ENCODE data around the gene AXIN2.

Gene AXIN2, protein sequence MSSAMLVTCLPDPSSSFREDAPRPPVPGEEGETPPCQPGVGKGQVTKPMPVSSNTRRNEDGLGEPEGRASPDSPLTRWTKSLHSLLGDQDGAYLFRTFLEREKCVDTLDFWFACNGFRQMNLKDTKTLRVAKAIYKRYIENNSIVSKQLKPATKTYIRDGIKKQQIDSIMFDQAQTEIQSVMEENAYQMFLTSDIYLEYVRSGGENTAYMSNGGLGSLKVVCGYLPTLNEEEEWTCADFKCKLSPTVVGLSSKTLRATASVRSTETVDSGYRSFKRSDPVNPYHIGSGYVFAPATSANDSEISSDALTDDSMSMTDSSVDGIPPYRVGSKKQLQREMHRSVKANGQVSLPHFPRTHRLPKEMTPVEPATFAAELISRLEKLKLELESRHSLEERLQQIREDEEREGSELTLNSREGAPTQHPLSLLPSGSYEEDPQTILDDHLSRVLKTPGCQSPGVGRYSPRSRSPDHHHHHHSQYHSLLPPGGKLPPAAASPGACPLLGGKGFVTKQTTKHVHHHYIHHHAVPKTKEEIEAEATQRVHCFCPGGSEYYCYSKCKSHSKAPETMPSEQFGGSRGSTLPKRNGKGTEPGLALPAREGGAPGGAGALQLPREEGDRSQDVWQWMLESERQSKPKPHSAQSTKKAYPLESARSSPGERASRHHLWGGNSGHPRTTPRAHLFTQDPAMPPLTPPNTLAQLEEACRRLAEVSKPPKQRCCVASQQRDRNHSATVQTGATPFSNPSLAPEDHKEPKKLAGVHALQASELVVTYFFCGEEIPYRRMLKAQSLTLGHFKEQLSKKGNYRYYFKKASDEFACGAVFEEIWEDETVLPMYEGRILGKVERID

DNA sequence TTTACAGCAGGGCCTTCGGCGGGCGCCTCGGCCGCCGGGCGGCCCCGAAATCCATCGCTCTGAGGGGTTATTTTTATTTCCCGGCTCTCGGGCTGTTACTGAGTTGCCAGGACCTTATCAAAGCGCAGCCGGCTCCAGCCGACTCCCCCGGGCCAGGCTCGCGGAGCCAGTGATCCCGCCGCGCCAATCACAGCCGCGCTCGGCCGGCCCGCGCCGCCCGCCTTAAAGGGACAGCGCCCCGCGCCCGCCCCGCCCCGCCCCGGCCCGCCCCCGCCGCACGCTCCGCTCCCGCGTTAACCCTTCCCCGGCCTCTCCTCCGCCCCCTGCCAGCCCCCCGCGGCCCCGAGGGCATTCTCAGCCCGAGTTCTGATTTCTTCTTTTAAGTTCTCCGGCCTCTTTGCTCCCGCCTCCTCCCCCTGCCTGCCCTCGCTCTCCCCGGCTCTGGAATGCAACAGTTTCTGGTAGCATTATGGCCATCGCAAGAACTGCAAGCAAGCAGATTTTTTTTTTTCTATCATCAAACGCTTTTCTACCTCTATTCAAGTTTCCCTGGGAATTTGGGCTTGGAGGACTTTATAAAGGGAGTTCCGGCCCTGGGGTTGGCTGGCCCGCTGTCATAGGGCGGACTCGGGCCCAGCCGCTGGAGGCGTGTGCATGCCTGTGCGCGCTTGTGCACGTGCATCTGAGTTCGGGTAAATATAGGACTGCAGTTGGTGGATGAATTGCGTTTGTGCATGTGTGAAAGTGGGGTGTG lies at the start of gene AXIN2:
TSS of gene AXIN2 (minus strand) at position 197 of the 754 bp plus-strand sequence. CDS start 3,028 bp downstream, outside the sequence.
- DNase-seq: peak; percentile 86

DNA sequence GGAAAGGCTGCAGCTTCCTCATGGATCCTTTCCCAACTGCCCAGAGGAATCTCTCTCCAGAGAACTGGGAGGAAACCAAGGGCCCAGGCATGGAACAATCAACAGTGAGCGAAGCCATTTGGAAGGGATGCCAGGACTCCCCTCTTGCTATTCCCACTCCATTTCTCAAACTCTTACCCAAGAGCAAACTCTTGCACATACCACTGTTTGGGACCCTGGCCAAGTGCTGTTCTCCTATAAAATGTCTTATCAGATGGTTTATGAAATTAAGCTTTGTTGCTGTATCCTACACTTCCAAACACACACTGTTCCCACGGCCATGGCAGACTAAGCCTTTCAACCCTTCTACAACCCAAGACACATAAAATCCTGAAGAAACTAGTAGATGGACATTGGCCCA lies 48.3 kb upstream of the AXIN2 start:
- DNase-seq: no peak

DNA sequence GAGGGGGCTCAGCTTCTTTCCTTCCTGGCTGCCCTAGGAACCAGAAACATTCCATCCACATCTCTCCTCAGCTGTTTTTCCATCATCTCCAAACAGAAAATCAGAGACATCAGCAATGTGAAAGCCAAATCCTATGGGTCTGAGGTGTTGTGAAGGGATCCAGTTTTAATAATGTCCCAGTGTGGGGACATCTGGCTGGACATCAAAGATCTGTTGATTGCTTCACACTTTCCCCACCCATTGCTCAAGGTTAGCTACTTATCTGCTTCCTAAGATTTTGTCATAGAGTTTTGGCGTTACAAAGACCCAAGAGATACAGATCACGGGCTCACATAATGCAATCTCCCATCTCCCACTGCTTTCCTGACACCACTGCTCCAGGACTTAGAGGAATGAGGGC lies 47.8 kb upstream of the AXIN2 start:
- DNase-seq: no peak

DNA sequence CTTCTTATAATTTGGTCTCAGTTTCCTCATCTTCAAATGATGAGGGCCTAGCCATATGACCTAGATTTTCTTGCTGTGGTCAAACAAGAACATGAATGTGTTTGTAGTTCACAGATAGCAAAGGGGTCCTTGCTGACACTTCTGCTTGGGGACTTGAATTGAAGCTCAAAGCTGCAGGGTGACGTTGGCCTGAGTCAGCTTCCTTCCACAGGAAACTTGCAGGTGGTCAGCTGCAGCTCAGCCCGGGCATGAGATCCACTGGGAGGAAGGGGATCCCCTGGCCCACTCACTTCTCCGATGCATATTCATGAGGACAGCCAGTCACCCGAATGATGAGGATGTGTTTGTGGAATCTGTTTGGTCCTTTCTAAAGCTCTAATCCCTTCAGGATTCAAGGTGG lies 42.6 kb upstream of the AXIN2 start:
- no peak for DNase-seq

DNA sequence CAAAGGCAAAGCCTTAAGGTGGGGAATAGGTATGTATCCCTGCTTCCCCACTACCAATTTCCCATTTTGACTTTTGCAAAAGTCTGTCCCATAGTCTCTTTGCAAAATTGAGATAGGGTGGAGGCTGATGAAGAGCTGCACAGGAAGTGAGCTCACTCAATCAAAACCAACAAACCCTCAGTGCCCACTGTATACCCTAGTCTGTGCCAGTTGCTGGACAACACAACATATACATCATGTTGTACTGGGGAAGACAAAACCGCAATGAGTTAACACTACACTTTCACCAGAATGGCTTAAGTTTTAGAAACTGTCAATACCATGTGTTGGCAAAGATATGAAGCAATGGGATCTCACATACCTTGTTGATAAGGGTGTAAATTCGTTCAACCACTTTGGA lies 40.4 kb upstream of the AXIN2 start:
- DNase-seq: no peak

DNA sequence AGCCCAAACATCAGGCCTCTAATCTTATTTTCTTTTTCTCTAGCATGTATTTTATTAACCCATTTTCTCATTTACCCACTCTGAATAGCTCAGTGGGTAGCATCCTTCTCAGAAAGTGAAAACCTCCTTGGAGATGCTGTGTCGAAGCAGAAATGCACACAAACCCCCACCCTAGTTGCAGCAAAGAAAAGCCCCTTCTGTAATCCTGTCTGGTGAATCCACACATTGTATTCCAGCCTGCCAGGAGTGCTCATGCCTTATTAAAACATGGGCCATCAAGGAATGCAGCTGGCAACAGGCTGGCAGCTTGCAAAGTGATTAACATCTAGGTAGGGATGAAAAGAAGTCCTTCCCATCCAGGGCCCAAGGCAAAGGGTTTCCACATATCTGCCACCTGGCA lies 39.7 kb upstream of the AXIN2 start:
- DNase-seq: no peak

DNA sequence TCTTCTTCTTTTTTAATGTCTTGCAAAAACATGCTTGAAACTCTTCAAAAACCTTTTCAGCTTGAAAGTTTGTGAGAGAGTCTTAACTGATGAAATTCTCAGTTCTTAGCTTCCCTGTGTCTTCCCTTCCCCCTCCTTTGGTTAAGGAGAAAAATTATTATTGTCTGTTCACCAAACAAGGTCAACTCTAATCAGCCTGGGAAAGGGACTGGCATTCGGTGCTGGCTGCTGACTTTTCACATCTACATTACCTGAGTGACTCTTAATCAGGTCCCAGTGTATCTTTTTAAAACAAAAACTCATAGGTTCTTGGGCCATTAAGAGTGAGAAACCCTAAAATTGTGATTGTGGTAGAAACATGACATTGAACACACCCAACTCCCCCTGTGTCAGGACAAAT lies 39.1 kb upstream of the AXIN2 start:
- no peak for DNase-seq

DNA sequence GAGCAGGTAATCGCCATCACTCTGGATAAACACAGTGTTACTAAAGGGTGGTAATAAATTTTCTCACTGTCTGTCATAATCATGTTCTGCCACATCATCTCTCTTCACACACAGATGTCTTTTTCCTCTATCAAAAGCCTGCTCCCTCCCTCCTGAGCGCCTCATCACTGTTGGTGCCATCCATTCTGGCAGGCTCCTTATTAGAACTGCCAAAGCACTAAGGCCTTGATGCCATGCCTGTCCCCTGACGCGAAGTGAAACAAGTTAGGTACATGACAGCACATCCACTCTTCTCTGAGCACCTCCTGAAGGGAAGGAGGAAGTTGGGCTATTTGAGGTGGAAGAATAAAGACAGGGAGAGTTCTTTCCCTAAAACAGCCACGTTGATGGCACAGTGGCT lies 38.2 kb upstream of the AXIN2 start:
- no peak for DNase-seq

DNA sequence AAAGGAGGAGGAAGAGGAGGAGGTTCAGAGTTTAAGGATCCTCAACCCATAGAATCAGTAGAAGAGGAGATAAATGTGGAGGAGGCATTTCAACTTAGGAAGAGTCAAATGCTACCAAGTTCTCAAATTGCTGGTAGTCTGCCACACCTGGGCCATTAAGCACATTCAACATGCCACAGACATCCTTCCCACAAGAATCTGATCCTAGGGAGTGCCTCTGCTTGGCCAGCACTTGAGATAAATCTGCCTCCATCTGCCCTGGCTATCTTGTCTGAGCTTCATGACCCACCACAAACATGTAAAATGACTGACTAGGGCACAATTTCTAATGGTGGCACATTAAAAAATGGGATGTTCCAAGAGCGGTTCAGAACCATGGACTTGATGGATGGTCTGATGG lies 37.3 kb upstream of the AXIN2 start:
- no peak for DNase-seq

DNA sequence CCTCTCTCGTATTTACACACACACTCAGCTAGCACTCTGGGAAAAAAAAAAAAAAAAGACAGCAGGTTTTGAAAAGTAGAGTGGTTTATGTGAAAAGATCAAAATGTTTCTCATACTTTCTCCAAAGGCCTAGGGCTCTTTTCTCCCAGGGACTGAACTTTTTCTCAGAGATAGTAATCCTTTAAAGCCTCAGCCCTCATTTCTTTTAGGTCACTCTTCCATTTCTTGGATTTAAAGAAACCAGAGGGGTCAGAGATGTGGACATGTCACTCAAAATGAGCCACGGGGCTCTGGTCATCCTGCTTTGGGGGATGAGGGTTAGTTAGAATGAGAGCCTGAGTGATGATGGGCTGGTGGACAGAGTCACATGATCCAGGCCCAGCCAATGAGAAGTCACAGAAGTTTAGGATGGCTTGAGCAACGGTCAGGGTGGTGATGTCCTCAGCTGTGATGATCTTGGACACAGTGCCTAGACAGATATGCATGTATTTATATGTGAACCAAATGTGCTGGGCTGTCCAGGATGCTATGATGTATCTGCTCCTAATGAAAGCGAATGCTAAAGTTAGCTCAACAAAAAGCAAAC lies 33.7 kb upstream of the AXIN2 start:
- no peak for DNase-seq

DNA sequence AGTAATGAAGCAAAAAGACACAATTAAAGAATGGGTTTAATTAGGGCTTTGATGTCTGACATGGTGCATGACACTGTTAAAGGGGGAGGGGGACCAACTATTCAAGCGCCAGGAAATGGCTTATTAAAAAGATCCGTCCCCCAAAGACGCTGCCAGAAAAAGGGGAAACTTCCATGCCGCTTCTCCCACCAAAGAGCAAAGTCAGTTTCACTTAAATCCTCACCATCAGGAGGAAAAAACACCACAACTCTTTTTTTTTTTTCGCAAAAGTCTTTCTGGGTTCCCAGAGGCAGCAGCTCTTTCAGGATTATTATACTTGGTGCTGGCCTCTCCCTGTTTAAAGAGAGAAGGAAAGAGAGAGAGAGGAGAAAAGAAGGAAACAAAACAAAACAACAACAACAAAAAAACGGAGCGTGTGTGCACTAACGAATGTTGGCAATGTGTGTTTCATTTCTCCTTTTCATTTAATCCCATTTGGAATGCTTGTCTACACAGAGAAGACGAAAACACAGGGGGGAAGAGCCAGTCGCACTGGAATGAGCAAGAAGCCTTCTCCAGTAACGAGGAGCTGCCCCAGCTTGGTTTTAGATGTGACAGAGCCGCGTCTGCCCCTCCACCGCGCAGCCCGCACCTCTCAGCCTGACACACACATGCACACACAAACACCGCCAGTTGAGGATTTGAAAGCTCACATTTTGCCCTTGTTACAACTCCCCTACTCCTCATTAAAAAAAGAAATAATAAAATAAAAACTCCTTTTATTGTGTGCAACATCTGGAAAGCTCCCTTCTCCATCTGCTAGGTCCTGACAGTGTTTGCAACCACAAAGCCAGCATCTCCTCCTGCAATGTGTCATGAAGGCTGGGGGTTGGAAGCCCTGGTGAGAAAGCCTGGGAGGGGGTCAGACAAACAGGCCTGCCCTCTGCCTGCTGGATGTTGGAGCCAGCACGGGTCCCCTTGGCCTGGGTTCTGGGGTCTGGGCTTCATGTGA lies 32.7 kb upstream of the AXIN2 start:
- peak; percentile 11 for DNase-seq

DNA sequence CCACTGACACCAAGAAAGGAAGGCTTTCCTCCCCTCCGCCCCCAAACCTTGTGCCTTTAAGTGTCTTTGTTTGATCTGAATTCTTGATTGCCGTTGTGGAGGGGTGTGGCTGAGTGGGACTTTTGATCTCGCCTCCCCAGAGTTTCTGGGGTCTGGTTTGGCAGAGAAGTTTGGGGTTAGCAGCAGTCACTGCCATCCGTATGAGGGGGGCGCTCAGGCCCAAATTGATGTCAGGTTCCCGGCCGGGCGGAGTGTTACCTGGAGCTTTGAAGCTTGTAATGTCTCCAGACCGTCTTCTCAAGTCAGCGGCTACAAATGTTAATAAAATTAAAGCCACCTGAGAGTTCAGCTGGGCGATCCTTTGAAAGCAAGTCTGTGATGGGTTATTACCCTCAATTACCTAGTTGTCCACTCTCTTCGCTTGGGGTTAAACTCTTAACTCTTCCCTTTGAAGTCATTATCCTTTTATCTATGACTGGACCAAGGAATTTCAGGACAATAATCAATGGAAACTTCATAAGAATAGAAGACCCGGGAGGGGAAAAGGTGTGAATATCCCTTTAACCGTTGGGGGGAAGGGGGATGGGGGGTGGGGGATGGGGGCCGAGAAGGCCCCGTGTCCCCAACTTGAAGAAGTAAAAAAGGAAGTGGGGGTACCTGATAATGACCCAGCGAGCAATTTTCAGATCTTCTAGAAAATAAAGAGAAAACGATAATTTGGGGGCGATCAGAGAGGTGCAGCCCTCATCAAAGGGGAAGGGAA lies 31.8 kb upstream of the AXIN2 start:
- no peak for DNase-seq

DNA sequence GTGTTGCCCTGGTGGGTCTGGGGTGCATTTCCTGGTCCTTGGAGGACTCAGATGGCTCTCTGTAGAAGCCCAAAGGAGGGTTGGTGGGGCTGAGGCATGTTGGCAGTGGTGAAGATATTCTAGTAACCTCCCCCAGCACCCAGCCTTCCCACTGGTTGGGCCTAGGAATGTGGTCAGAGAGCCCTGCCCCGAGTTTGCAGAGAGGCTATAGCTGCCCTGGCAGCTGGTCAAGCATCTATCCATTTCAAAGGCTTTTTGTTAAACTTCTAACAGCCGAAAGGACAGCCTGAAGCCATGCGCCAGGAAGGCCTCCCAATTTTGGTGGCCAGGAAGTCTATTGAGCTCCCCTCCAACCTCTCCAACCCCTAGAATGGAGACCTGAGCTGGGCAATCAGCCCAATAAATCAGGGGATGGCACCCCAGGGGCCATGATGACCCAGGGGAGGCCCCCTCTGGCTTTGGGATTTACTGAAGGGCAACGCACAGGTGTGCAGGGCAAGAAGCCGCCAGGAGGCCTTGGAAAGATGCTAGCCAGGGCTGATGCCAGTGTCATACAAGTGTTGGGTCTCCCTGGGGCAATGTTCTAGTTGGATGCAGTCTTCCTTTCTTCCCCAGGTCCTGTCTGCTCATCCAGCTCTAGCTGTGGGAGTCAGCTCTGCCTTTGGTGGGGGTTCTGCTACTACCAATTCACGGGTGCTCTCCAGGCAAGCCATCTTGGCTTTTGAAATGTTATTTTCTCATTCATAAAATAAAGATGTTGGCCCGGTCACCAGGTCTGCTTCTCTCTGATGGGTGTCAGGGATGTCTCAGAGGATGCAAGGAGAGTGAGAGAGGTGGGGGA lies 30.9 kb upstream of the AXIN2 start:
- no peak for DNase-seq

DNA sequence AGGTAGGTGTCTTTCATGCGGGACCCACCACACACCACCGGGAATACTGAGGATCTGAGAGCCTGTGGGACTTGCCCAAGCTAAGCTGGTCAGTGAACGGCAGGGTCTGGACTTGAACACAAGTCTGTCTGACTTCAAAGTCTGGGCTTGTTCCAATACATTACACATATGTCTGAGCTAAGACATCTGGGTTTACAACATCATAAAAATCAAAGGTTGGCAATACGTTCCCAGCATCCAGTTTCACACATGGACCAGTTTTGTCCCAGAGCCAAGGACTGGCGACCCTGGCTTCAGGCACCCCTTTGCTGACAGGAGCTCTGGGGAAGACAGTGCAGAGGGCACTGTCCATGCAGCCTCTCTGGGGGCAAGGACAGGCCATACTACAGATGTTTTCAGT lies 27.9 kb upstream of the AXIN2 start:
- no peak for DNase-seq

DNA sequence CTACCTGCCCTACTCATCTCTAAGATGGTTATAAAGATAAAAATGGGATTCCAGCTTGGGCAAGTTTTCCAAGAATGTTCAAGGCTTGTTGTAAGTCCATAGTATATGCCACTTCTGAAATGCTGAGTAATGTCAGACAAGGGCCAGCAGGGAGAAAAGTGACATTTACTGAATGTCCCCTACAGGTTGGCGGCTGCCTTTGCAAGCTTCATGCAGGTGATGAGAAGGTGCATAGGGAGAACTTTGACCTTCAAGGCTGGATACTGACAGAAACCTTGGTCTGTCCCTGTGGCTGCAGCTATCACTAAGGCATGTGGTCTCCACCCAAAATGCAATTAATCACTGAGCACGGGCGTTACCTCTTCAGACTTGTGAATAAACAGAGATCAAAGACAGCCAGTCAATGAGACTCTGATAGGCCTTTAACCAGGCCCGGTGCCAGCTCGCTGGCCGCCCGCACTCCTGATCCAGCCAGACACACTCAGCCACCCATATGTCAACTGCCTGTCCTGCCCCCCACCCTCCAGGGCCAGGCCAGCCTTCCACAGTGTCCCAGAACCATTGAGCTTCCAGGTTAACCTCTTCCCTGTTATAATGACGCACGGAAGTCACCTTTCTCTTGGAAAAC lies 26.8 kb upstream of the AXIN2 start:
- no peak for DNase-seq

DNA sequence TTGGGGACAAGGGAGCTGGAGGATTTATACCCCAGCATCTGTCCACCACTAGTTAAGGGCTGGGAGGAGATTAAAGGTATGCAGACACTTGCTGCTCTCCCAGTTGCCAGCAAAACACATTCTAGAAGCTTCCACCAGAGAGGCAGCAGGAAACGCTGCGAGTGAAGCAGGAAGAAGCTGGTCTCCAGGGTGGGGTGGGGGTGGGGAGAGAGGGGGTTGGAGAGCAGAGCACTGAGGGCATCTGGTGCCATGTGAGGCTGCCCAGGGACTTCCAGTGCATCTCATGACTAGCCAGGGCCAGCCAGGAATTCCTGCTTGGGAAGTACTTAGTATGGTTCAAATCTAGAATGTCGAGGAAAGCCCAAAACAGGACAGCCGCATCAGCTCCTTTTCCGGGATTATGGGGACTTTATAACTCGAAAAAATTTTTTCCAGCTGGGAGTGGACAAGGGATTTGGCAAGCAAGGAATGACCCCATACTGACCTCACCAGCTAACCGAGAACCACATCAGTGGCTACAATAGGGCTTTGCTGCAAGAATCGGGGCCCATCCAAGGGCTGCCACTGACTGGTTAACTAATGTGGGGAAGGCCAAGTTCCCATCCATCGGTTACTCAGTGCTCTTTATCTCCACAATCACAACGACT lies 26.2 kb upstream of the AXIN2 start:
- DNase-seq: no peak

DNA sequence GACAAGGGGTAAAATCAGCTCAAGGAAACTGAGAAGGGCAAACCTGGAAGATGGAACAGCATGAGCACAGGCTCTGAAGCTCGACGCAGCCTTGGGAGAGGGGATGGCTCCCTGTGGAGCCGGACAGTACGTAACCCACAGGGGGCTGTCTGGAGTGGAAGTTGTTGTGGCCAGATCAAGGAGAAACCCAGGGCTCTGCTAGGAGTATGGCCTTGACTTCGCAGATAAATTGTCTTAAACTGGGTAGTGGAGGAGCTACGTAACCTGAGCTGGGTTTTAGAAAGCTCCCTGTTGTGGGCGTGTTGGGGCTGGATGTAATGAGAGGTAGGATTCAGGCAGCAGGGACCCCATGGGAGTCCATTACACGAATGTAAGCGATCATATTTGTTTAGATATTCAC lies 25.5 kb upstream of the AXIN2 start:
- no peak for DNase-seq

DNA sequence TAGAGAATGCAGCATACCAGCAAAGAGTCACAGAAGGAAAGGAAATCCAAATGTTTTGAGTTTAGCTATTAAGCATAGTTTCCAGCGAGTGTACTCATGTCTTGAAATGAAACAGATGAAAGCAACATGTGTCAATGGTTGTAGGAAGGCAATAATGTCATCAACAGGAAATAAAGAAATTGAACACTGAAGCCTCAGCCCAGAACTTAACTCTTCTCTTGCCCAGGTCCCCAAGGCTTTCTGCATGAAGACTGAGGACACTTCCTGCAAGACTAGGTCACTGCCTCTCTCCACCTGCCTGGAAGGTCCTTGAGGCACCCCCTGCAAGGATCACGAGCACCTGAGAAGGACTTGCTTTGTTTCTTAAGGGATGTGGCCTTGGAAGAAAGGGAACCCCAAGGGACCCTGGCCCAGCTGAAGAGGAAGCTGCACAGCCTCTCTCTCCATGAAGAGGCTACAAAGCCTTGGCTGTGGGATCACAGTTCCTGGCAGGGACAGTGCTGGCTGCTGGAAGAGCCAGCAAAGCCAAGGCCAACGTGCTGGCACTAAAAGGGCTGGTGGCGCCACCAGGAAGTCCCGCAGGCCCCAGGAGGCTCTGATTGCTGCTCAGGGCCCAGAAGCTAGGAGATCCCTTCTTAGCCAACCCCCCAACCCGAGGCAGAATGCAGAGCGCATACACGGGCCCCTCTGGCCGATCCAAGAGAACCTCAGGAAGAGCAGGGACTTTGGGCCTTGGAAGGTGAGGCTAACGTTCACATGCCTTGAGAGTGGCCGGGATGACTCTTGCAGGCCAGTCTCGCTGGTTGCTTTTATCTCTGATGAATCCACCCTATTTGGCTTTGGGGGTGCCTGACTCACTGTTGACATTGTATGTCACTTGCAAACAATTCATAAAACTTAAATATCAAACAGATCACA lies 23.4 kb upstream of the AXIN2 start:
- no peak for DNase-seq

Measured in stimulated activated CD4-positive, alpha-beta T cell treated with anti-CD3 and anti-CD28 coated beads, Interleukin-4, amount 100 ng/mL, for 1 hour (primary cell).